ENCODE data around the gene SNRNP48. TPM values are rescaled to one million over a fixed set of nuclear protein-coding genes. Genes with fewer than 3 reads are reported as not detected.

SNRNP48 gene
- total RNA-seq, 1 experiment from 2014 or later = 26.2 TPM

DNA sequence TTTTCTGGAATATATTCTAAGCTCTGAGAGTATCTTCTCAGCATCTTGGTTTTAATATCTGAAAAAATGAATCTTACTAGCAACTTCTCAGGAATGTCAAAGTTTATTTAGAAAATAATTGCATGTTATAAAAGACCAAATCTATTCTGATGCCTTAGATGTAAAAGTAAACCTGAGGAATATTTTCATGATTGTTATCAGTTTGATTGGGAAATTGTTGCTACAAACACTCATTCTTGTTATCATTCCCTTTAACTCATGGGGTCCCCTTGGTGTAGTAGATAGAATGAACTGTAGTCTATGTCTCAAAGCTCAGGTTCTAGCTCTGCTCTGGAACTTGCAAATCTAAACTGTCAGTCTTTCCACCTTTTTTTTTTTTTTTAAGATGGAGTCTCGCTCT, 50.0 kb downstream of the SNRNP48 start (continued):
- TF ChIP-seq ELF1 (IDR thresholded peaks at IDR 0.05; ENCODE audit: borderline replicate concordance, low read depth) (no peak), SP1 (IDR thresholded peaks at IDR 0.05; ENCODE audit: low read depth) (no peak)

DNA sequence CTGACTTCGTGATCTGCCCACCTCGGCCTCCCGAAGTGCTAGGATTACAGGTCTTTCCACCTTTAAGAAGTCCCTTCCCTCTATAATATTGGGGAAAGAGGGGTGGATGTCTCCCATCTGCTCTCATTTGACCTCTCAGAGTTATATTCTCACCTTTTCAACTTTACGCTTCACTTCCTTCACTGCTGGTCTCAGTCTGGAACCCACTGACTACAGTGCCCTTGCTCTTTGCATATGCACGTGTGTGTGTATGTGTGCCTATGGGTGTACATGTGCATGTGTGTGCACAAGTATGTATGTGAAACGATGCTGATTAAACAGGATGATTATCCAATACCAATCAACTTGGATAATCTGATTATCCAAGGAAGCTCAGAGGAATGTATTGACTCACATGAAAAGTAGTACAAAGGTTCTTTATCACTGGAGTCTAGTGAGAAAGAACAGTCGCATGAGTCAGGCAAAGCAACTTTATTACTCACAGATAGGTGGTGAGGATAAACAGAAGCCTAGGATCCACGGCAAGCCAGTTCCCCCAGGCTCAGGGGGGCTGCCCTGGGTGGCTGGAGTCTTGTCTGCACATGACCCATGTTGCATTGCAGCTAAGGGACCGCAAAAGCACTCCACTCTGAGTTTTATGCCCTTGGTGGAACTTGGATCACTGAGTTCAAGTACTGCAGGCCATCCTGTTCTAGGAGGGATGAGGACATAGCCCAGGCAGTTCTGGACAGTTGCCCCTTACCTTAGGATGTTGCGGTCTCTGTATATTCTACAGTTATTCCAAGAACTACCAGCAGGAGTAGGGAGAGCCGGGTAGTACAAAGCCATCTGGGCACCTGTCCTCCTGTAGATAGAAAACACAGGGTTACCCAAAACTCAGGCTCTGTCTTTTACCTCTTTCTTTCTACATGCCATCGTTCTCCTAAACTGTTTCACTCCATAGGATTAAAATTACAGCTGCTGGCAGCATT, 50.9 kb downstream of the SNRNP48 start:
- no TSS peak for BruUV-seq (replicated peaks)
- TF ChIP-seq, protein P1, sequence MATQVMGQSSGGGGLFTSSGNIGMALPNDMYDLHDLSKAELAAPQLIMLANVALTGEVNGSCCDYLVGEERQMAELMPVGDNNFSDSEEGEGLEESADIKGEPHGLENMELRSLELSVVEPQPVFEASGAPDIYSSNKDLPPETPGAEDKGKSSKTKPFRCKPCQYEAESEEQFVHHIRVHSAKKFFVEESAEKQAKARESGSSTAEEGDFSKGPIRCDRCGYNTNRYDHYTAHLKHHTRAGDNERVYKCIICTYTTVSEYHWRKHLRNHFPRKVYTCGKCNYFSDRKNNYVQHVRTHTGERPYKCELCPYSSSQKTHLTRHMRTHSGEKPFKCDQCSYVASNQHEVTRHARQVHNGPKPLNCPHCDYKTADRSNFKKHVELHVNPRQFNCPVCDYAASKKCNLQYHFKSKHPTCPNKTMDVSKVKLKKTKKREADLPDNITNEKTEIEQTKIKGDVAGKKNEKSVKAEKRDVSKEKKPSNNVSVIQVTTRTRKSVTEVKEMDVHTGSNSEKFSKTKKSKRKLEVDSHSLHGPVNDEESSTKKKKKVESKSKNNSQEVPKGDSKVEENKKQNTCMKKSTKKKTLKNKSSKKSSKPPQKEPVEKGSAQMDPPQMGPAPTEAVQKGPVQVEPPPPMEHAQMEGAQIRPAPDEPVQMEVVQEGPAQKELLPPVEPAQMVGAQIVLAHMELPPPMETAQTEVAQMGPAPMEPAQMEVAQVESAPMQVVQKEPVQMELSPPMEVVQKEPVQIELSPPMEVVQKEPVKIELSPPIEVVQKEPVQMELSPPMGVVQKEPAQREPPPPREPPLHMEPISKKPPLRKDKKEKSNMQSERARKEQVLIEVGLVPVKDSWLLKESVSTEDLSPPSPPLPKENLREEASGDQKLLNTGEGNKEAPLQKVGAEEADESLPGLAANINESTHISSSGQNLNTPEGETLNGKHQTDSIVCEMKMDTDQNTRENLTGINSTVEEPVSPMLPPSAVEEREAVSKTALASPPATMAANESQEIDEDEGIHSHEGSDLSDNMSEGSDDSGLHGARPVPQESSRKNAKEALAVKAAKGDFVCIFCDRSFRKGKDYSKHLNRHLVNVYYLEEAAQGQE (IDR thresholded peaks at IDR 0.05; ENCODE audit: low read depth) = no peak
- TF ChIP-seq YY1 (IDR thresholded peaks at IDR 0.05; ENCODE audit: extremely low read depth, insufficient replicate concordance, low read depth, low read length) = no peak
- TF ChIP-seq SRF (IDR thresholded peaks at IDR 0.05; ENCODE audit: low read depth) = no peak
- TF ChIP-seq FOSL1 (IDR thresholded peaks at IDR 0.05; ENCODE audit: low read depth) = peak; percentile 54; the same call in 1 of the 2 replicates
- TF ChIP-seq EGR1 (IDR thresholded peaks at IDR 0.05; ENCODE audit: low read depth) = no peak
- no peak for TF ChIP-seq EZH2 (IDR thresholded peaks at IDR 0.05)
- no peak for TF ChIP-seq RAD21 (IDR thresholded peaks at IDR 0.05; ENCODE audit: low read depth)
- no peak for TF ChIP-seq POLR2A (IDR thresholded peaks at IDR 0.05; ENCODE audit: borderline replicate concordance, extremely low read depth, insufficient read depth, insufficient read length)
- TF ChIP-seq, protein P2, sequence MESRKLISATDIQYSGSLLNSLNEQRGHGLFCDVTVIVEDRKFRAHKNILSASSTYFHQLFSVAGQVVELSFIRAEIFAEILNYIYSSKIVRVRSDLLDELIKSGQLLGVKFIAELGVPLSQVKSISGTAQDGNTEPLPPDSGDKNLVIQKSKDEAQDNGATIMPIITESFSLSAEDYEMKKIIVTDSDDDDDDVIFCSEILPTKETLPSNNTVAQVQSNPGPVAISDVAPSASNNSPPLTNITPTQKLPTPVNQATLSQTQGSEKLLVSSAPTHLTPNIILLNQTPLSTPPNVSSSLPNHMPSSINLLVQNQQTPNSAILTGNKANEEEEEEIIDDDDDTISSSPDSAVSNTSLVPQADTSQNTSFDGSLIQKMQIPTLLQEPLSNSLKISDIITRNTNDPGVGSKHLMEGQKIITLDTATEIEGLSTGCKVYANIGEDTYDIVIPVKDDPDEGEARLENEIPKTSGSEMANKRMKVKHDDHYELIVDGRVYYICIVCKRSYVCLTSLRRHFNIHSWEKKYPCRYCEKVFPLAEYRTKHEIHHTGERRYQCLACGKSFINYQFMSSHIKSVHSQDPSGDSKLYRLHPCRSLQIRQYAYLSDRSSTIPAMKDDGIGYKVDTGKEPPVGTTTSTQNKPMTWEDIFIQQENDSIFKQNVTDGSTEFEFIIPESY (IDR thresholded peaks at IDR 0.05; ENCODE audit: extremely low read depth, insufficient replicate concordance, low read length) = no peak
- TF ChIP-seq SIN3A (IDR thresholded peaks at IDR 0.05; ENCODE audit: low read depth) = no peak
- TF ChIP-seq, protein P3, sequence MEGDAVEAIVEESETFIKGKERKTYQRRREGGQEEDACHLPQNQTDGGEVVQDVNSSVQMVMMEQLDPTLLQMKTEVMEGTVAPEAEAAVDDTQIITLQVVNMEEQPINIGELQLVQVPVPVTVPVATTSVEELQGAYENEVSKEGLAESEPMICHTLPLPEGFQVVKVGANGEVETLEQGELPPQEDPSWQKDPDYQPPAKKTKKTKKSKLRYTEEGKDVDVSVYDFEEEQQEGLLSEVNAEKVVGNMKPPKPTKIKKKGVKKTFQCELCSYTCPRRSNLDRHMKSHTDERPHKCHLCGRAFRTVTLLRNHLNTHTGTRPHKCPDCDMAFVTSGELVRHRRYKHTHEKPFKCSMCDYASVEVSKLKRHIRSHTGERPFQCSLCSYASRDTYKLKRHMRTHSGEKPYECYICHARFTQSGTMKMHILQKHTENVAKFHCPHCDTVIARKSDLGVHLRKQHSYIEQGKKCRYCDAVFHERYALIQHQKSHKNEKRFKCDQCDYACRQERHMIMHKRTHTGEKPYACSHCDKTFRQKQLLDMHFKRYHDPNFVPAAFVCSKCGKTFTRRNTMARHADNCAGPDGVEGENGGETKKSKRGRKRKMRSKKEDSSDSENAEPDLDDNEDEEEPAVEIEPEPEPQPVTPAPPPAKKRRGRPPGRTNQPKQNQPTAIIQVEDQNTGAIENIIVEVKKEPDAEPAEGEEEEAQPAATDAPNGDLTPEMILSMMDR (IDR thresholded peaks at IDR 0.05 in 2 of 3, conservative IDR thresholded peaks at IDR 0.05 in 1 of 3; ENCODE audit: borderline replicate concordance in 1 of 3, insufficient read depth in 1 of 3, low read depth in 2 of 3, low read length in 2 of 3) = peak in 2 of 3 experiments; percentile 18 to 21; a peak in 1 of 6 replicates
- no peak for TF ChIP-seq POLR2AphosphoS5 (IDR thresholded peaks at IDR 0.05; ENCODE audit: low read depth, low read length)
- TF ChIP-seq ELF1 (IDR thresholded peaks at IDR 0.05; ENCODE audit: borderline replicate concordance, low read depth) = no peak
- no peak for TF ChIP-seq CEBPB (IDR thresholded peaks at IDR 0.05; ENCODE audit: low read depth)
- peak; percentile 57 for TF ChIP-seq JUND (IDR thresholded peaks at IDR 0.05)

More for the DNA sequence above, 50.9 kb downstream of the SNRNP48 start:
- RAD21 ChIA-PET (ENCODE audit: low non-redundant PET in 1 of 2, low total read pairs in 2 of 2, uncharacterized antibody in 2 of 2, unreplicated experiment in 2 of 2) = no interaction called here
- Histone ChIP-seq H3K27me3 (ENCODE audit: insufficient read depth, low read length) (no peaks in the 10 kb centered on the region), H3K9ac (ENCODE audit: low read length) (no peak overlapping the region), H3K4me2 (ENCODE audit: low read length) (peak overlapping the region; percentile 45), H3K27ac (ENCODE audit: low read depth, low read length) (no peak overlapping the region), H3K36me3 (ENCODE audit: control insufficient read depth in 1 of 2, insufficient read depth in 2 of 2, low read length in 2 of 2) (no peaks in the 10 kb centered on the region), H2AFZ (ENCODE audit: low read depth, low read length, poor library complexity, severe bottlenecking) (no peak overlapping the region), H3K4me1 (ENCODE audit: control insufficient read depth in 1 of 2, insufficient read depth in 2 of 2, low read length in 2 of 2) (peaks cover 0 to 14% of the 10 kb centered on the region in 2 experiments; a peak in 2 of 4 replicates), H3K9me2 (ENCODE audit: insufficient read depth) (0 out of 2 replicates have a peak, but pooled peaks cover 3% of the 10 kb centered on the region), H3K79me2 (ENCODE audit: insufficient read depth, low read length) (no peaks in the 10 kb centered on the region), H3K9me3 (ENCODE audit: control insufficient read depth in 1 of 2, insufficient read depth in 1 of 2, low read depth in 1 of 2, low read length in 2 of 2) (no peaks in the 10 kb centered on the region), H3K4me3 (replicated peaks in 1 of 2; ENCODE audit: low read depth in 1 of 2, low read length in 2 of 2) (no peak overlapping the region), H4K20me1 (ENCODE audit: insufficient read depth) (no peaks in the 10 kb centered on the region)
- DNase-seq (ENCODE audit: low read depth, low spot score) = peak; percentile 29
- ATAC-seq = peak; percentile 78
- POLR2A ChIA-PET = interaction anchor here (1.1 kb wide), 1 partner anchor 215 kb away, joined by 3 read pairs; no protein-coding TSS in a partner anchor
- CTCF ChIA-PET = no interaction called here
- intact Hi-C loops (cut with micrococcal nuclease) = no loop called here

Measured in HCT116 (cell line).